ENCODE data around the gene AFAP1.

GRCh38 chr4:7956934-7957656 lies 17.4 kb upstream of the AFAP1 start:
- TF ChIP-seq EZH2 (IDR thresholded peaks at IDR 0.05; ENCODE audit: low read length, unreplicated experiment), result no peak
- TF ChIP-seq, protein P1, sequence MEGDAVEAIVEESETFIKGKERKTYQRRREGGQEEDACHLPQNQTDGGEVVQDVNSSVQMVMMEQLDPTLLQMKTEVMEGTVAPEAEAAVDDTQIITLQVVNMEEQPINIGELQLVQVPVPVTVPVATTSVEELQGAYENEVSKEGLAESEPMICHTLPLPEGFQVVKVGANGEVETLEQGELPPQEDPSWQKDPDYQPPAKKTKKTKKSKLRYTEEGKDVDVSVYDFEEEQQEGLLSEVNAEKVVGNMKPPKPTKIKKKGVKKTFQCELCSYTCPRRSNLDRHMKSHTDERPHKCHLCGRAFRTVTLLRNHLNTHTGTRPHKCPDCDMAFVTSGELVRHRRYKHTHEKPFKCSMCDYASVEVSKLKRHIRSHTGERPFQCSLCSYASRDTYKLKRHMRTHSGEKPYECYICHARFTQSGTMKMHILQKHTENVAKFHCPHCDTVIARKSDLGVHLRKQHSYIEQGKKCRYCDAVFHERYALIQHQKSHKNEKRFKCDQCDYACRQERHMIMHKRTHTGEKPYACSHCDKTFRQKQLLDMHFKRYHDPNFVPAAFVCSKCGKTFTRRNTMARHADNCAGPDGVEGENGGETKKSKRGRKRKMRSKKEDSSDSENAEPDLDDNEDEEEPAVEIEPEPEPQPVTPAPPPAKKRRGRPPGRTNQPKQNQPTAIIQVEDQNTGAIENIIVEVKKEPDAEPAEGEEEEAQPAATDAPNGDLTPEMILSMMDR (conservative IDR thresholded peaks at IDR 0.05; ENCODE audit: low read depth, low read length), result no peak
- TF ChIP-seq EZH2phosphoT487 (IDR thresholded peaks at IDR 0.05; ENCODE audit: borderline replicate concordance, low read length), result no peak
